Glutamatergic neuron (in vitro differentiated cells): ENCODE results near the gene AGBL4. TPM values are rescaled to one million over a fixed set of nuclear protein-coding genes. Genes with fewer than 3 reads are reported as not detected.

Experiments used
- DNase-seq: peaks from one replicate; pipeline ENCODE4 v3.0.0; 2022
- H3K27ac Mint-ChIP-seq: one replicate; pipeline ENCODE4 v1.8.0; 2020; ENCODE audit warnings: mild to moderate bottlenecking, mixed read lengths, inconsistent platforms; ENCODE audit not compliant: unreplicated experiment
- H3K27me3 Mint-ChIP-seq: one replicate; pipeline ENCODE4 v1.8.0; 2020; ENCODE audit warnings: mild to moderate bottlenecking, moderate library complexity, mixed read lengths, inconsistent platforms; ENCODE audit not compliant: unreplicated experiment
- H3K36me3 Mint-ChIP-seq: one replicate; pipeline ENCODE4 v1.8.0; 2020; ENCODE audit warnings: mild to moderate bottlenecking, mixed read lengths, inconsistent platforms; ENCODE audit not compliant: unreplicated experiment
- H3K4me1 Mint-ChIP-seq: one replicate; pipeline ENCODE4 v1.8.0; 2020; ENCODE audit warnings: mild to moderate bottlenecking, low read depth, mixed read lengths, inconsistent platforms; ENCODE audit not compliant: unreplicated experiment
- H3K4me3 Mint-ChIP-seq: one replicate; pipeline ENCODE4 v1.8.0; 2020; ENCODE audit warnings: mild to moderate bottlenecking, mixed read lengths, inconsistent platforms; ENCODE audit not compliant: unreplicated experiment
- H3K9me3 Mint-ChIP-seq: one replicate; pipeline ENCODE4 v1.8.0; 2020; ENCODE audit warnings: mild to moderate bottlenecking, moderate library complexity, mixed read lengths, inconsistent platforms; ENCODE audit not compliant: unreplicated experiment
- CTCF ChIP-seq: fragments of 200-600 bp; sonication (generic); IDR thresholded peaks from one replicate; pipeline ENCODE4 v1.5.0; 2021; ENCODE audit not compliant: partially characterized antibody, unreplicated experiment
- total RNA-seq: library from RNA; stranded (reverse); fragmentation: NEBNext Ultra II Directional; extraction: Animal tissue kit (Norgen Biotek cat#: 25700); gene quantifications from one replicate; pipeline ENCODE4 v1.2.1, GENCODE V29; 2021; ENCODE audit not compliant: unreplicated experiment

AGBL4 gene
- total RNA-seq, 1 donor from 2014 or later, result 3.5 TPM

GRCh38 chr1:48969971-48970370, 1053.8 kb downstream of the AGBL4 start:
- no peaks in the 10 kb centered on the region for H3K27me3 Mint-ChIP-seq
- no peaks in the 10 kb centered on the region for H3K9me3 Mint-ChIP-seq
- H3K4me1 Mint-ChIP-seq, result no peaks in the 10 kb centered on the region
- H3K4me3 Mint-ChIP-seq, result no peak overlapping the region
- no peaks in the 10 kb centered on the region for H3K36me3 Mint-ChIP-seq
- TF ChIP-seq CTCF, result no peak
- H3K27ac Mint-ChIP-seq, result no peak overlapping the region
- no peak for DNase-seq

- no peaks in the 10 kb centered on the region for H3K36me3 Mint-ChIP-seq
- no peaks in the 10 kb centered on the region for H3K4me1 Mint-ChIP-seq
- TF ChIP-seq CTCF, result no peak
- no peaks in the 10 kb centered on the region for H3K9me3 Mint-ChIP-seq
- H3K27me3 Mint-ChIP-seq, result no peaks in the 10 kb centered on the region
- no peak overlapping the region for H3K27ac Mint-ChIP-seq
- DNase-seq, result no peak
- H3K4me3 Mint-ChIP-seq, result no peak overlapping the region
Measured at GRCh38 chr1:48967318-48967717, 1056.4 kb downstream of the AGBL4 start.

GRCh38 chr1:48966583-48966982, 1057.2 kb downstream of the AGBL4 start:
- H3K27me3 Mint-ChIP-seq, result no peaks in the 10 kb centered on the region
- no peak overlapping the region for H3K27ac Mint-ChIP-seq
- H3K4me1 Mint-ChIP-seq, result no peaks in the 10 kb centered on the region
- no peak for DNase-seq
- no peak overlapping the region for H3K4me3 Mint-ChIP-seq
- no peaks in the 10 kb centered on the region for H3K9me3 Mint-ChIP-seq
- TF ChIP-seq CTCF, result no peak
- no peaks in the 10 kb centered on the region for H3K36me3 Mint-ChIP-seq

GRCh38 chr1:48960320-48960719, 1063.4 kb downstream of the AGBL4 start:
- no peak overlapping the region for H3K4me3 Mint-ChIP-seq

GRCh38 chr1:48955774-48956173, 1068.0 kb downstream of the AGBL4 start:
- Mint-ChIP-seq H3K4me3 (no peak overlapping the region), H3K9me3 (peaks cover 1% of the 10 kb centered on the region), H3K27me3 (peaks cover 2% of the 10 kb centered on the region), H3K4me1 (no peaks in the 10 kb centered on the region), H3K27ac (no peak overlapping the region), H3K36me3 (no peaks in the 10 kb centered on the region)
- TF ChIP-seq CTCF, result no peak
- DNase-seq, result no peak

More at GRCh38 chr1:48960320-48960719, 1063.4 kb downstream of the AGBL4 start:
- DNase-seq, result no peak
- Mint-ChIP-seq H3K36me3 (no peaks in the 10 kb centered on the region), H3K27me3 (no peaks in the 10 kb centered on the region), H3K4me1 (peaks cover 3% of the 10 kb centered on the region), H3K27ac (no peak overlapping the region), H3K9me3 (peaks cover 4% of the 10 kb centered on the region)
- TF ChIP-seq CTCF, result no peak
